Transverse colon (tissue), 4 donors: ENCODE measurements around the gene RNPEP. TPM values are rescaled to one million over a fixed set of nuclear protein-coding genes. Genes with fewer than 3 reads are reported as not detected.

Experiments
- DNase-seq: peaks from one replicate; pipeline ENCODE4 v3.0.0-alpha.2; 2019
- H3K27ac ChIP-seq, 4 donors: fragments of 200-600 bp; sonication (generic); 2 replicates each; pipeline ENCODE4 v1.5.1; 2016 to 2018; ENCODE audit warnings: inconsistent platforms in 4 of 4
- H3K27me3 ChIP-seq: fragments of 200-600 bp; sonication (generic); 2 replicates; pipeline ENCODE4 v1.5.1; 2017; ENCODE audit warnings: inconsistent platforms
- H3K36me3 ChIP-seq, 4 donors: fragments of 200-600 bp; sonication (generic); 2 replicates each; pipeline ENCODE4 v1.5.1; 2017 to 2019; ENCODE audit warnings: inconsistent platforms in 4 of 4
- H3K4me1 ChIP-seq, 4 donors: fragments of 200-600 bp; sonication (generic); 2 replicates each; pipeline ENCODE4 v1.5.1; 2017 to 2020; ENCODE audit warnings: inconsistent platforms in 4 of 4
- H3K4me3 ChIP-seq, 4 donors: fragments of 200-600 bp; sonication (generic); 1 replicate in 1 of 4; 2 replicates in 3 of 4; pipeline versions ENCODE4 v1.5.1 to v1.6.1; 2017 to 2019; ENCODE audit warnings: inconsistent platforms in 4 of 4
- H3K9me3 ChIP-seq, 2 donors: fragments of 200-600 bp; sonication (generic); 2 replicates each; pipeline ENCODE4 v1.5.1; 2017 to 2019; ENCODE audit warnings: inconsistent platforms in 2 of 2
- CTCF ChIP-seq, 5 experiments: fragments of 200-600 bp in 3 of 5; fragments of 450-650 bp in 2 of 5; sonication (generic) in 3 of 5; IDR thresholded peaks; 1 replicate in 2 of 5; 2 replicates in 3 of 5; pipeline ENCODE4 v1.5.1; 2016 to 2017; ENCODE audit warnings: antibody characterized with exemption in 5 of 5, inconsistent platforms in 3 of 5, mild to moderate bottlenecking in 2 of 5, moderate library complexity in 1 of 5
- EP300 ChIP-seq: sonication (generic); formaldehyde crosslinking; IDR thresholded peaks from one replicate; pipeline ENCODE4 v1.6.1; 2017; ENCODE audit warnings: antibody characterized with exemption, low read depth
- POLR2A ChIP-seq: fragments of 450-650 bp; IDR thresholded peaks from one replicate; pipeline ENCODE4 v1.6.1; 2016; ENCODE audit warnings: antibody characterized with exemption, mild to moderate bottlenecking, moderate library complexity
- POLR2AphosphoS5 ChIP-seq, 3 donors: sonication (generic); formaldehyde crosslinking; IDR thresholded peaks; one replicate each; pipeline ENCODE4 v1.6.1; 2016; ENCODE audit warnings: antibody characterized with exemption in 3 of 3
- WGBS, 2 donors: methylation state at CpG; one replicate each; pipeline ENCODE4 v1.1.5; 2018; ENCODE audit warnings: low coverage in 1 of 2; 5-methylcytosine and 5-hydroxymethylcytosine counted together
- in situ Hi-C, 4 donors: fragments of 200-750 bp; cut with MboI; loops; one replicate each; pipeline versions ENCODE4 v1.15.0 to v1.15.1; 2017; ENCODE audit warnings: low sequenced_read_pairs in 3 of 4, low pct_ligation_motif_present in 1 of 4, low pct_unique_long_range_greater_than_20kb in 1 of 4
- intact Hi-C: fragments of 100-400 bp; cut with DNase I; formaldehyde crosslinking; loops from one replicate; pipeline ENCODE4 v1.15.1; 2023; ENCODE audit warnings: low total_unique reads
- total RNA-seq, 4 donors: library from RNA; depleted of rRNA; stranded (reverse); fragments of >200 nt; gene quantifications; one replicate each; pipeline ENCODE4 v1.1.0, GENCODE V29; 2016

The RNPEP gene
- total RNA-seq, 4 donors from 2014 or later: 118 to 285 (median 184) TPM

- intact Hi-C loops: no loop called here
- in situ Hi-C loops: no loop called here
Observed at GRCh38 chr1:202023001-202023433, 40.6 kb downstream of the RNPEP start.

GRCh38 chr1:202029171-202029665 lies 46.8 kb downstream of the RNPEP start:
- Histone ChIP-seq H3K36me3 (no peaks in the 10 kb centered on the region), H3K27ac (no peak overlapping the region), H3K4me1 (peaks cover 0 to 16% (median 2%) of the 10 kb centered on the region in 4 donors), H3K4me3 (no peak overlapping the region), H3K27me3 (no peaks in the 10 kb centered on the region), H3K9me3 (no peaks in the 10 kb centered on the region)
- intact Hi-C loops: no loop called here
- DNase-seq: no peak
- WGBS, 2 donors: 78 to 81% methylated on average over 5 of the region's 5 CpGs
- in situ Hi-C loops: no loop called here
- no peak for TF ChIP-seq POLR2AphosphoS5 (IDR thresholded peaks at IDR 0.05)
- no peak for TF ChIP-seq POLR2A
- no peak for TF ChIP-seq CTCF (IDR thresholded peaks at IDR 0.05)
- no peak for TF ChIP-seq EP300

More at GRCh38 chr1:202023001-202023433, 40.6 kb downstream of the RNPEP start:
- TF ChIP-seq POLR2AphosphoS5 (IDR thresholded peaks at IDR 0.05) (peak; percentile 46 to 77 (median 73)), CTCF (IDR thresholded peaks at IDR 0.05) (no peak), POLR2A (peak; percentile 37), EP300 (peak; percentile 88)
- Histone ChIP-seq H3K4me1 (peaks cover 0 to 36% (median 23%) of the 10 kb centered on the region in 4 donors), H3K36me3 (no peaks in the 10 kb centered on the region), H3K27ac (peak overlapping the region; percentile 66 to 87 (median 84)), H3K27me3 (no peaks in the 10 kb centered on the region), H3K4me3 (no peak overlapping the region), H3K9me3 (no peaks in the 10 kb centered on the region)
- peak; percentile 93 for DNase-seq
- 38 to 47% methylated on average over 3 to 6 of the region's 6 CpGs for WGBS, 2 donors

GRCh38 chr1:202029727-202030126 lies 47.3 kb downstream of the RNPEP start:
- Histone ChIP-seq H3K27me3 (no peaks in the 10 kb centered on the region), H3K36me3 (no peaks in the 10 kb centered on the region), H3K27ac (no peak overlapping the region), H3K4me3 (no peak overlapping the region), H3K9me3 (no peaks in the 10 kb centered on the region), H3K4me1 (peaks cover 5 to 21% (median 6%) of the 10 kb centered on the region in 4 donors)
- WGBS, 2 donors: 91% methylated on average over 2 of the region's 2 CpGs; no CpG with 5 or more reads in 1 of the 2 donors
- in situ Hi-C loops (no loop called here), intact Hi-C loops (no loop called here)
- no peak for DNase-seq
- no peak for TF ChIP-seq CTCF (IDR thresholded peaks at IDR 0.05)

- WGBS, 2 donors: 66 to 80% methylated on average over 1 to 4 of the region's 4 CpGs
- Histone ChIP-seq H3K27me3 (no peaks in the 10 kb centered on the region), H3K4me3 (no peak overlapping the region), H3K4me1 (peaks cover 8 to 31% (median 14%) of the 10 kb centered on the region in 4 donors), H3K27ac (peak overlapping the region; percentile 0 to 37 (median 9)), H3K36me3 (no peaks in the 10 kb centered on the region), H3K9me3 (no peaks in the 10 kb centered on the region)
- TF ChIP-seq EP300: no peak
- TF ChIP-seq POLR2A: no peak
- TF ChIP-seq CTCF (IDR thresholded peaks at IDR 0.05): no peak
- no peak for TF ChIP-seq POLR2AphosphoS5 (IDR thresholded peaks at IDR 0.05)
- no peak for DNase-seq
- intact Hi-C loops (no loop called here), in situ Hi-C loops (no loop called here)
Observed at GRCh38 chr1:202031796-202032195, 49.3 kb downstream of the RNPEP start.
